GM23338 (cell line): ENCODE measurements around the gene COP1. TPM values are rescaled to one million over a fixed set of nuclear protein-coding genes. Genes with fewer than 3 reads are reported as not detected.

Experiments
- ATAC-seq: fragments of 200-7000 bp; cut with Tn5 transposase; 3 replicates; pipeline ENCODE4 v1.9.1; 2020
- DNase-seq: peaks from one replicate; pipeline ENCODE4 v3.0.0-alpha.2; 2015; ENCODE audit warnings: low spot score
- H2AFZ ChIP-seq: fragments of 200-600 bp; sonication (generic); 2 replicates; pipeline ENCODE4 v1.8.0; 2016; ENCODE audit warnings: antibody characterized with exemption, mild to moderate bottlenecking, moderate library complexity
- H3F3A ChIP-seq: fragments of 200-600 bp; sonication (generic); replicated peaks from 2 replicates; pipeline ENCODE4 v1.8.0; 2017; ENCODE audit warnings: antibody characterized with exemption, mixed run types, low read depth
- H3K27ac ChIP-seq: fragments of 200-600 bp; sonication (generic); 2 replicates; pipeline ENCODE4 v1.6.1; 2016; ENCODE audit warnings: low read depth
- H3K27me3 ChIP-seq: fragments of 200-600 bp; sonication (generic); 2 replicates; pipeline ENCODE4 v1.8.0; 2016; ENCODE audit warnings: mild to moderate bottlenecking, mixed run types, moderate library complexity; ENCODE audit not compliant: insufficient read depth
- H3K36me3 ChIP-seq: fragments of 200-600 bp; sonication (generic); 2 replicates; pipeline ENCODE4 v1.8.0; 2016; ENCODE audit warnings: mild to moderate bottlenecking; ENCODE audit not compliant: insufficient read depth
- H3K4me1 ChIP-seq: fragments of 200-600 bp; sonication (generic); 2 replicates; pipeline ENCODE4 v1.8.0; 2016; ENCODE audit warnings: mild to moderate bottlenecking, moderate library complexity; ENCODE audit not compliant: insufficient read depth
- H3K4me2 ChIP-seq: fragments of 200-600 bp; sonication (generic); 2 replicates; pipeline ENCODE4 v1.7.1; 2017; ENCODE audit warnings: mixed run types
- H3K4me3 ChIP-seq: fragments of 200-600 bp; sonication (generic); 2 replicates; pipeline ENCODE4 v1.6.1; 2016; ENCODE audit warnings: mixed run types
- H3K79me2 ChIP-seq: fragments of 200-600 bp; sonication (generic); replicated peaks from 2 replicates; pipeline ENCODE4 v1.8.0; 2017; ENCODE audit warnings: mild to moderate bottlenecking; ENCODE audit not compliant: insufficient read depth
- H3K9me2 ChIP-seq: fragments of 200-600 bp; sonication (generic); 2 replicates; pipeline ENCODE4 v1.8.0; 2017; ENCODE audit not compliant: insufficient read depth
- H4K20me1 ChIP-seq: fragments of 200-600 bp; sonication (generic); replicated peaks from 2 replicates; pipeline ENCODE4 v1.8.0; 2017; ENCODE audit warnings: mild to moderate bottlenecking; ENCODE audit not compliant: insufficient read depth
- H3K27ac Mint-ChIP-seq: 2 replicates; pipeline ENCODE4 v1.8.0; 2020; ENCODE audit warnings: inconsistent platforms, mild to moderate bottlenecking, moderate library complexity, mixed read lengths
- H3K27me3 Mint-ChIP-seq: 3 replicates; pipeline ENCODE4 v1.8.0; 2022; ENCODE audit warnings: low read depth, mild to moderate bottlenecking, moderate library complexity, mixed read lengths, inconsistent platforms; ENCODE audit not compliant: insufficient read depth, poor library complexity
- H3K36me3 Mint-ChIP-seq: 3 replicates; pipeline ENCODE4 v1.8.0; 2021; ENCODE audit warnings: low read depth, mild to moderate bottlenecking, inconsistent platforms, moderate library complexity, mixed read lengths
- H3K4me1 Mint-ChIP-seq: 3 replicates; pipeline ENCODE4 v1.8.0; 2020; ENCODE audit warnings: mild to moderate bottlenecking, inconsistent platforms, mixed read lengths
- H3K4me3 Mint-ChIP-seq: 3 replicates; pipeline ENCODE4 v1.8.0; 2021; ENCODE audit warnings: moderate library complexity, mild to moderate bottlenecking, inconsistent platforms, mixed read lengths
- H3K9me3 Mint-ChIP-seq: 3 replicates; pipeline ENCODE4 v1.8.0; 2020; ENCODE audit warnings: moderate library complexity, mild to moderate bottlenecking, inconsistent platforms, mixed read lengths
- CREB1 ChIP-seq: fragments of 250-450 bp; sonication (Bioruptor Pico); IDR thresholded peaks from 2 replicates; pipeline ENCODE4 v1.5.0; 2020; ENCODE audit warnings: low read depth, mild to moderate bottlenecking, moderate library complexity
- ETS1 ChIP-seq: IDR thresholded peaks from 2 replicates; pipeline ENCODE4 v1.6.1; 2016; ENCODE audit warnings: antibody characterized with exemption
- EZH2 ChIP-seq: fragments of 200-600 bp; sonication (generic); IDR thresholded peaks from one replicate; pipeline ENCODE4 v1.8.0; 2017; ENCODE audit warnings: antibody characterized with exemption, mild to moderate bottlenecking, low read depth; ENCODE audit not compliant: unreplicated experiment
- EZH2phosphoT487 ChIP-seq: fragments of 200-600 bp; sonication (generic); IDR thresholded peaks from one replicate; pipeline ENCODE4 v1.8.1; 2018; ENCODE audit warnings: antibody characterized with exemption; ENCODE audit not compliant: unreplicated experiment
- JUNB ChIP-seq: IDR thresholded peaks from one replicate; pipeline ENCODE4 v1.6.1; 2016; ENCODE audit warnings: antibody characterized with exemption; ENCODE audit not compliant: unreplicated experiment
- NANOG ChIP-seq: IDR thresholded peaks from 2 replicates; pipeline ENCODE4 v1.6.1; 2016; ENCODE audit warnings: antibody characterized with exemption, borderline replicate concordance
- POLR2AphosphoS5 ChIP-seq: IDR thresholded peaks from 2 replicates; pipeline ENCODE4 v1.6.1; 2016; ENCODE audit warnings: antibody characterized with exemption, low read depth
- REST ChIP-seq: IDR thresholded peaks from one replicate; pipeline ENCODE4 v1.6.1; 2018; ENCODE audit warnings: antibody characterized with exemption; ENCODE audit not compliant: unreplicated experiment
- STAT1 ChIP-seq: IDR thresholded peaks from one replicate; pipeline ENCODE4 v1.6.1; 2016; ENCODE audit warnings: antibody characterized with exemption; ENCODE audit not compliant: unreplicated experiment
- ZNF114 ChIP-seq: fragments of 250-450 bp; sonication (Bioruptor Pico); IDR thresholded peaks from 2 replicates; pipeline ENCODE4 v1.5.0; 2020; ENCODE audit warnings: mild to moderate bottlenecking, moderate library complexity
- ZNF331 ChIP-seq: fragments of 250-450 bp; sonication (Bioruptor Pico); IDR thresholded peaks from 2 replicates; pipeline ENCODE4 v1.5.0; 2020; ENCODE audit warnings: low read depth, mild to moderate bottlenecking, moderate library complexity
- ZNF462 ChIP-seq: fragments of 250-450 bp; sonication (Bioruptor Pico); IDR thresholded peaks from 2 replicates; pipeline ENCODE4 v1.5.0; 2020; ENCODE audit warnings: mild to moderate bottlenecking, moderate library complexity
- polyA plus RNA-seq: library from polyadenylated mRNA; unstranded; fragments of >200 nt; fragmentation: Nextera tagmentation; extraction: Ambion mirVana; gene quantifications from 2 replicates; pipeline ENCODE4 v1.2.1, GENCODE V29; 2016
- total RNA-seq: library from RNA; depleted of rRNA; stranded (reverse); fragments of >200 nt; shearing (Covaris generic); gene quantifications from 2 replicates; pipeline ENCODE4 v1.2.3, GENCODE V29; 2014
- TF ChIP-seq, protein P1 (sequence below), 2 experiments: fragments of 200-600 bp in 1 of 2; sonication (generic) in 1 of 2; conservative IDR thresholded peaks; 2 replicates each; pipeline versions ENCODE4 v1.5.1 to v1.6.1; 2016 to 2017; ENCODE audit warnings: antibody characterized with exemption in 2 of 2, low read depth in 2 of 2, mild to moderate bottlenecking in 2 of 2, moderate library complexity in 1 of 2

COP1 gene
- total and polyA plus RNA-seq, 2 experiments from 2014 or later = 54.0 to 54.9 TPM

- Histone ChIP-seq H3K9me2 (no peaks in the 10 kb centered on the region), H3K4me3 (no peak overlapping the region), H3K79me2 (no peaks in the 10 kb centered on the region), H4K20me1 (no peaks in the 10 kb centered on the region; the same call in 1 of the 2 replicates), H3F3A (no peaks in the 10 kb centered on the region), H3K36me3 (peaks cover 8% of the 10 kb centered on the region; the same call in 1 of the 2 replicates), H3K27ac (no peak overlapping the region), H2AFZ (no peak overlapping the region), H3K4me1 (no peaks in the 10 kb centered on the region), H3K4me2 (no peak overlapping the region), H3K27me3 (no peaks in the 10 kb centered on the region)
- no peak for ATAC-seq
- Mint-ChIP-seq H3K9me3 (peaks cover 19% of the 10 kb centered on the region), H3K36me3 (peaks cover 28% of the 10 kb centered on the region), H3K4me1 (no peaks in the 10 kb centered on the region), H3K27ac (no peak overlapping the region), H3K27me3 (peaks cover 2% of the 10 kb centered on the region), H3K4me3 (no peak overlapping the region)
- TF ChIP-seq ZNF331 (CRISPR knock-in tag) (no peak), ETS1 (no peak), POLR2AphosphoS5 (no peak), ZNF114 (CRISPR knock-in tag) (no peak), EZH2 (no peak), REST (no peak), EZH2phosphoT487 (no peak), CREB1 (CRISPR knock-in tag) (no peak), JUNB (no peak), ZNF462 (no peak), NANOG (no peak), STAT1 (no peak)
- TF ChIP-seq, protein P1, sequence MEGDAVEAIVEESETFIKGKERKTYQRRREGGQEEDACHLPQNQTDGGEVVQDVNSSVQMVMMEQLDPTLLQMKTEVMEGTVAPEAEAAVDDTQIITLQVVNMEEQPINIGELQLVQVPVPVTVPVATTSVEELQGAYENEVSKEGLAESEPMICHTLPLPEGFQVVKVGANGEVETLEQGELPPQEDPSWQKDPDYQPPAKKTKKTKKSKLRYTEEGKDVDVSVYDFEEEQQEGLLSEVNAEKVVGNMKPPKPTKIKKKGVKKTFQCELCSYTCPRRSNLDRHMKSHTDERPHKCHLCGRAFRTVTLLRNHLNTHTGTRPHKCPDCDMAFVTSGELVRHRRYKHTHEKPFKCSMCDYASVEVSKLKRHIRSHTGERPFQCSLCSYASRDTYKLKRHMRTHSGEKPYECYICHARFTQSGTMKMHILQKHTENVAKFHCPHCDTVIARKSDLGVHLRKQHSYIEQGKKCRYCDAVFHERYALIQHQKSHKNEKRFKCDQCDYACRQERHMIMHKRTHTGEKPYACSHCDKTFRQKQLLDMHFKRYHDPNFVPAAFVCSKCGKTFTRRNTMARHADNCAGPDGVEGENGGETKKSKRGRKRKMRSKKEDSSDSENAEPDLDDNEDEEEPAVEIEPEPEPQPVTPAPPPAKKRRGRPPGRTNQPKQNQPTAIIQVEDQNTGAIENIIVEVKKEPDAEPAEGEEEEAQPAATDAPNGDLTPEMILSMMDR (conservative IDR thresholded peaks at IDR 0.05; ENCODE audit: low read depth in 2 of 2) = no peak
- DNase-seq = no peak
Measured at GRCh38 chr1:175978926-175979325, 228.2 kb downstream of the COP1 start.
